HG03457 (cell line): ENCODE data around the gene IGFBPL1.
"Not testable (repeated sequence)": the region's sequence is repeated elsewhere in the genome, so short reads cannot be mapped to it uniquely, and the experiment has no call there.

ENCODE experiments used
- ATAC-seq: cut with Tn5 transposase; IDR thresholded peaks from one replicate; pipeline ENCODE4 v1.9.1; 2021; ENCODE audit warnings: moderate number of reproducible peaks; ENCODE audit not compliant: unreplicated experiment

Gene IGFBPL1

DNA sequence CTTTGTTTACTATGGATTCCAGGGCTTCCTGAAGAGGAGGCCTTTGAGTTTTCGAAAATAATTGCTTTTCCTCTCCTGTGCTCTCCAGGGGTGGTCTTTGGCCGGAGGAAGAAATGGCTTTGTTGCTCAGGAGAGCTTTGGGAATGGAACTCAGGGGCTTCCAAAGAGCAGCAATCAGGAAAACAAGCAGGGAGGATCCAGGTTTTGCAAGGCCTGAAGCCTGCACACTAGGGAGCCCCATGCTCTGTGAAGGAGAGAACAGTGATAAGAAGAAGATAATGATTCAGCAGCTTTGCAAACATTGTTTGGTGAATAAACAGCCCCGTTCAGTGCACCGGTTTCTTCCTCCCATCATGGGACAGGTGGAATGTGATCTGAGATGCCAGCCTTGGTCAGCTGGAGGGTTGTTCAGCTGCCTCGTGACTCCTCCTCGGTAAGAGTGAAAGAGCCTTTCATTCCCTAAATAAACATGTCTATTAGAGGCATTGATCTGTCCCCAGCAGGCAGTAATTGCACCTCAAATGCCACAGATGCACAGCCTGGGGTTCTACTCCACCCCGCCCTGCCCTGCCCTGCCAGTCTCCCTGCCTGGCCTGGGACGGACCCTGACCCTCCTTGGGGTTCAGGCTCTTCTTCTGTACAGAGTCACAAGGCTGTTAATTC lies 43.3 kb downstream of the IGFBPL1 start:
- no peak for ATAC-seq

DNA sequence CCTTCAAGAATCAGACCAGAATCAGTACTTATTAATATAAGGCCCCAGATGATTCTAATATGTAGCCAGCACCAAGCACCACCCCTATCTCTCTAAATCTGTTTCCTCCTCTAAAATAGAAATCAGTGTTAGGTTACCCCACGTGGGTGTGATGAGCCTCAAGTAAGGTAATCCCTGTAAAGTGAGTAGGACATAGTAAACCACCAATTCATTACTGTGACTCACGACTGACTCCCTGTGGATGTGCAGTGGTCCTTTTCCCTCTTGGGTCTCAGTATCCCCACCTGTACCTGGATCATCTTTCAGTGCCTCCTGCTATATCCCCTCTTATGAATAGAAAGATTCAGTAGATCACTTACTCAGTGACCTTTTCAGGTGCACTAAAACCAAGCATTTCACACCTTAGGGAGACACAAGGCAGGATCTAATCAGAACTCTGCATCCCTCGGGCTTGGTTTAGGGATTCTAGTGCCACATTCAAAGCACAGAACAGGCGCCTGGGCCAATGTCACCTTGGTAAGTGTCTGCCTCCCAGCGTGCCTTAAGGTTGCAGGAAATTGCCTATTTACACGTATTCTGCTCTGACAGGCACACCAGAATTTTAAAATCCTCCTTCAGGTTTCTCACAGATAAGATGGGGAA lies 43.9 kb downstream of the IGFBPL1 start:
- ATAC-seq, result no peak

- ATAC-seq, result not testable (repeated sequence)
Measured at GRCh38 chr9:38377336-38378083, 46.7 kb downstream of the IGFBPL1 start.

GRCh38 chr9:38376021-38376670 lies 48.1 kb downstream of the IGFBPL1 start:
- ATAC-seq, result no peak

GRCh38 chr9:38375572-38375963 lies 48.7 kb downstream of the IGFBPL1 start:
- no peak for ATAC-seq

DNA sequence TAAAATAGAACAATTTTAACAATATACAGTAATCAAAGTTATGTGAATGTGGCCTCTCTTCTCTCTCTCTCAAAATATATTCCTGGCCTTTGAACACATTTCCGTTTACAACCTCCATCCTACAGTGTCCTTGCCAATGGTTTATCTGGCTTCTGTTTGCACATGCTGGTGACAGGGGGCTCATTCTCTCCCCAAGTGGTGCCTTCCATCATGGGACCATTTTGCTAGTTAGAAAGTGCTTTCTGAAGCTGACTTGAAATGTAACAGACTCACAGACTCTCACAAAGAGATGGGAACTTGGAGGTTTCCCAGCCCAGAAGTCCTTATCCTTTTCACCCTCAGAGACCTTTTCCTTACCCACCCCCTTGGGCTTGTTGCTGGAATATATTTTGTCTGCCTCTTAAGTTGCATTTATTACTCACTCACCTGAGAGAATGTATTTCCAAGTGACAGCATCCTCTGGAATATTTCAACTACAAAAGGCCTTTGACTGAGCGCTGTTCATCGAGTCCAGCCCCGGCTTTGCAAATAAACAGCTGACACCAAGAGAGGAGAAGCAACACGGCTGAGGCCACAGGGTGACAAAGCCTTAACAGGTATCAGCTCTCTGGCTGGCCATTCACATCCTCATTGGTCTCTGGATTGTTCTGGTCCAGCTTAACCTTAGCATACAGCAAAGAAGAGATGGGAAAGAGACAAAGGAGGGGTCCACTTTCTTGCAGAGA lies 49.2 kb downstream of the IGFBPL1 start:
- ATAC-seq, result no peak

- no peak for ATAC-seq
Measured at GRCh38 chr9:38373679-38374078, 50.6 kb downstream of the IGFBPL1 start.

- no peak for ATAC-seq
Measured at GRCh38 chr9:38372762-38373619, 51.3 kb downstream of the IGFBPL1 start.

GRCh38 chr9:38371495-38371894 lies 52.8 kb downstream of the IGFBPL1 start:
- no peak for ATAC-seq

DNA sequence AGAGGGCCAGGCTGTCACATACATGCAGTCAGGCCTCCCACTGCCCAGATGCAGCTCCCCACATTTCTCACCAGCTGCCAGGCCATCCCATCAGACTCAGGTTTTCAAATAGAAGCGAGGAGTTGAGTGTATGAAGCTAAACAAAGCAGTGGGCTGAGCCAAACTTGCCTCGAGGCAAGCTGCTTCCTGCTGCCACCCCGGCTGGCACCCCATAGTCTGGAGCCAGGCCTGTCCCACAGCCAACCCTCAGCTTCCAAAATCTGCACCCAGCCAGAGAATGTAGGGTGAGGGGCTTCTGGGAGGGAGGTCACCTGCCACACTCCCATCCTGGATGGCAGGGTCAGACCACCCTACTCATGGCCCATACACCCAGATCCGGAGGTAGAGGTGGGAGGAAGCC lies 54.1 kb downstream of the IGFBPL1 start:
- no peak for ATAC-seq

GRCh38 chr9:38368731-38369130 lies 55.5 kb downstream of the IGFBPL1 start:
- ATAC-seq, result no peak

DNA sequence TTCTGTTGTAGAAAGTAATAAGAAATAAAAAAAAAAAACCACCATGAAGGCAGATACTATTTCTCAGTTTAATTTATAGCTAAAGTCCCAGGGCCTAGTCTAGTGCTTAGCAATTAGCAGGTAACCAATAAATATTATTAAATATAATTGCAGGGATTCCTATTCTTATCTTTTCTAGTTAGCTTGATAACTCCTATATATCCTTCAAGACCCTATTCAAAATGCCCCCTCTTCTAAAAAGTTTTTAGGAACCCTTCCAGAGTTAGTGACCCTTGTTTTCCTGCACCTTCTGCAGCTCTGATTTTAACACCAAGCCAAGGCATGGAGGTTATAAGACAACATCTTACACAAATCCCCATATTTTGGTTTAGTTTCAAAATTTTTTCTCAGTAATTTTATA lies 56.4 kb downstream of the IGFBPL1 start:
- ATAC-seq, result no peak

DNA sequence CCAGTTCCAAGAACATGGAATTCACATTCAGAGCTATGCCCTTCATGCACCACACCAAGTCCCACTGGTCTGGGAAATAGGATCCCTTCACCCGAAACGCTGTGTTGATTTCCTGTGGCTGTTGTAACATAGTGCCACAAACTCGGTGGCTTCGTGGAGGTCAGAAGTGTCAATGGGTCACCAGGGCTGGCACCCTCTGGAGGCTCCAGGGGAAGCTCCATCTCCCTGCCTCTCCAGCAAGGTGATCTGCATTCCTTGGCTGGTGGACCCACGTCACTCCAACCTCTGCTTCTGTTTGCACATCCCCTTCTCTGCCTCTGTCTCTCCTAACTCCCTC lies 60.7 kb downstream of the IGFBPL1 start:
- no peak for ATAC-seq

DNA sequence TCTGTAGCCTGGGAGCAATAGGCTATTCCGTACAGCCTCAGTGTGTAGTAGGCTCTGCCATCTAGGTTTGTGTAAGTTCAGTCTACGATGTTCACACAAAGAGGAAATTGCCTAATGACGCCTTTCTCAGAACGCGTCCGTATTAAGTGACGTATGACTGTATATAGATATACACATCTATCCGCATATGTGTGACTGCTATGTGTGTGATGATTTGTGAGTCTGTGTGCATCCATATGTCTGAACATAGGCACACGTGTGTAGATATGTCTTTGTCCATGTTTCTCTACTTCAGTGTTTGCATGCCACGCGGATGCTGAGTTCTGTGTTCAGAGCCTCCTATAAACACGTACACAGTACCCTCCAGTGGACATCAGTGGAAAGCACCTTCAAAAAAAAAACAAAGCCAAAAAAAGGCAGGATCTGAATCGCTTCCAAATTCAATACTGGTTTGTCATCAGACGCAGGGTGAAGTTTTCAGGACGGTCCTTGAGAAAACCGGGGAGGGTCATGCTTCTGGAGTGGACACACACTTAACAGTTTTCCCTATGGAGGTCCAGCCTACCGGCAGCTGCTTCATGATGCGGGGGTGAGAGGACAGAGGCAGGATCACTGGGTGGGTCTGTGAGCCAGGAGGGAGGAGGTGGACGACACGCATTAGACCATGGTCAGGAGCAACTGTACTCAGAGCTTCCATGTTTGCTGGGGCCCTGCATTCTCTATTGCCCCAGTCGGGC lies 61.2 kb downstream of the IGFBPL1 start:
- no peak for ATAC-seq

DNA sequence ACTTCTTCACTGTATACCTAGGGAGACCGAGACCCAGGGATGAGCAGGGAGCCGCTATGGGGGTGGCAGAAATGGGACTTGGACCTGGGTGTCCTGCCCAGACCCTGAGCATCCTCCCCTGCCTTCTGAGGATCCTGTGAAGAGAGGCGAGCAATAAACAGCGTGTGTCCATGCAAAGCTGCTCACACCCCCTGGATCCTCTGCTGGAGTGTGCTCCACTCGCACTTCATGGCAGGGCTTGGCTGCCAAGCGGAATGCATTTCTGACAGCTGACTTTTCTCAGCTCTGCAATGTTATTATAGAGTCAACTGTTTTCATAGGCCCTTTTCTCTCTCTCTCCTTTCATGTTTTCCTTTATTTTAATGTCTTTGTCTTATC lies 62.8 kb downstream of the IGFBPL1 start:
- no peak for ATAC-seq

DNA sequence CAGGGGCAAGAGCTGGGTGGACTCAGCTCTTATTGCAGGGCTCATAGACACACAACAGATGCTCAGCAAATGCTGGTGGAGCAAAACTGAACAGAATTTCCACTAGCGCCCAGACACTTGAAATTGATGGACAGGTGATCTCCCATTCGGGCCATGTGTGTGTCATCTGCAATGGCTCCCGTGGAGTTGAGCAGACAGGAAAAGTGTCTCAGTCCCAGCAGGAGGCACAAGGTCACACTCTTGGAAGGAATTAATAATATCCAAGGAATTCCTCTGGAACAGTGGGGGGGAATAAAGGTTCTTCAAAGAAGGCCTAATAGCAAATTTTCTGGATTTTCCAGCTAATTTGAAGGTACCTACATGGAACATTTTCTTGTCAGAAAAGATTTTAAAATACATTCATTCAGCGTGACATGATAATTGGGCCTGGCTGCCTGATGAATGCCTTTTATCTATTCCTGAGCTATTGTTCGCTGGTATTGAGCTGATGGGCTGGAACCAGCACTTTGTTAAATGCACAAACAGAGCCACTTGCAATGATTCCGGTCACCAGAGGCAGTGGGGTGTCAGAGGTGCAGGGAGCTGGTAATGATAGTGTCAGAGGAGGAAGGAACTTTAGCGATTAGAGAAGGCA lies 63.3 kb downstream of the IGFBPL1 start:
- ATAC-seq, result no peak

- no peak for ATAC-seq
Measured at GRCh38 chr9:38359689-38360385, 64.4 kb downstream of the IGFBPL1 start.

GRCh38 chr9:38359297-38359653 lies 65.0 kb downstream of the IGFBPL1 start:
- ATAC-seq, result no peak
